PC-9 (cell line): ENCODE measurements around the gene NVL. TPM values are rescaled to one million over a fixed set of nuclear protein-coding genes. Genes with fewer than 3 reads are reported as not detected.

ENCODE experiments used
- BruUV-seq: library from RNA; stranded (reverse); fragments of 400-500 nt; replicated peaks from 2 replicates; lab custom pipeline; 2021; lab: Mats Ljungman, UMichigan
- CTCF ChIA-PET: fragments of 300-600 bp; sonication (Branson Sonifier 250); formaldehyde crosslinking; loops from one replicate; lab custom pipeline; 2022; ENCODE audit warnings: antibody characterized with exemption; lab: Charles Lee
- POLR2A ChIA-PET: fragments of 300-600 bp; sonication (Branson Sonifier 250); formaldehyde crosslinking; loops from one replicate; lab custom pipeline; 2022; ENCODE audit warnings: antibody characterized with exemption; ENCODE audit not compliant: unreplicated experiment; lab: Charles Lee
- DNase-seq, 2 experiments: peaks; one replicate each; pipeline versions ENCODE4 v3.0.0 to v3.0.0-alpha.2; 2015 to 2022; ENCODE audit warnings: mixed read lengths in 1 of 2
- H2AFZ ChIP-seq: fragments of 200-600 bp; sonication (generic); 2 replicates; pipeline ENCODE4 v1.8.1; 2017; ENCODE audit warnings: antibody characterized with exemption
- H3F3A ChIP-seq: fragments of 200-600 bp; sonication (generic); 2 replicates; pipeline ENCODE4 v1.8.1; 2017; ENCODE audit warnings: antibody characterized with exemption, mild to moderate bottlenecking, low read depth; ENCODE audit not compliant: insufficient read depth
- H3K27ac ChIP-seq: fragments of 200-600 bp; sonication (generic); 2 replicates; pipeline ENCODE4 v1.6.1; 2016; ENCODE audit warnings: mixed run types
- H3K27me3 ChIP-seq: fragments of 200-600 bp; sonication (generic); 2 replicates; pipeline ENCODE4 v1.6.1; 2016; ENCODE audit warnings: low read depth, mixed run types; ENCODE audit not compliant: insufficient read depth
- H3K36me3 ChIP-seq: fragments of 200-600 bp; sonication (generic); 2 replicates; pipeline ENCODE4 v1.6.1; 2016; ENCODE audit warnings: low read depth, mixed run types
- H3K4me1 ChIP-seq: fragments of 200-600 bp; sonication (generic); replicated peaks from 2 replicates; pipeline ENCODE4 v1.6.1; 2016; ENCODE audit warnings: mixed run types; ENCODE audit not compliant: insufficient read depth
- H3K4me2 ChIP-seq: fragments of 200-600 bp; sonication (generic); 2 replicates; pipeline ENCODE4 v1.6.1; 2017; ENCODE audit warnings: mixed run types
- H3K4me3 ChIP-seq: fragments of 200-600 bp; sonication (generic); 2 replicates; pipeline ENCODE4 v1.6.1; 2016; ENCODE audit warnings: mixed run types
- H3K79me2 ChIP-seq: fragments of 200-600 bp; sonication (generic); 2 replicates; pipeline ENCODE4 v1.6.1; 2017; ENCODE audit warnings: low read depth, mixed run types
- H3K9me2 ChIP-seq: fragments of 200-600 bp; sonication (generic); 2 replicates; pipeline ENCODE4 v1.8.1; 2017; ENCODE audit warnings: mild to moderate bottlenecking; ENCODE audit not compliant: insufficient read depth
- H3K9me3 ChIP-seq: fragments of 200-600 bp; sonication (generic); 2 replicates; pipeline ENCODE4 v1.8.1; 2016; ENCODE audit warnings: low read depth; ENCODE audit not compliant: insufficient read depth
- H4K20me1 ChIP-seq: fragments of 200-600 bp; sonication (generic); 2 replicates; pipeline ENCODE4 v1.8.1; 2017; ENCODE audit not compliant: insufficient read depth
- EZH2 ChIP-seq: fragments of 200-600 bp; sonication (generic); IDR thresholded peaks from 2 replicates; pipeline ENCODE4 v1.8.0; 2017; ENCODE audit warnings: antibody characterized with exemption, low read depth
- intact Hi-C: fragments of 100-400 bp; cut with micrococcal nuclease; formaldehyde crosslinking; loops from one replicate; pipeline ENCODE4 v1.10.0; 2022; ENCODE audit not compliant: unreplicated experiment
- total RNA-seq: library from RNA; stranded (reverse); gene quantifications from 2 replicates; pipeline ENCODE4 v1.2.3, GENCODE V29; 2021
- TF ChIP-seq, protein P1 (sequence below): fragments of 200-600 bp; sonication (generic); conservative IDR thresholded peaks from 2 replicates; pipeline ENCODE4 v1.6.1; 2017; ENCODE audit warnings: mixed run types, antibody characterized with exemption, mild to moderate bottlenecking, moderate library complexity

Gene NVL
- total RNA-seq, 1 experiment from 2014 or later, result 36.1 TPM

DNA sequence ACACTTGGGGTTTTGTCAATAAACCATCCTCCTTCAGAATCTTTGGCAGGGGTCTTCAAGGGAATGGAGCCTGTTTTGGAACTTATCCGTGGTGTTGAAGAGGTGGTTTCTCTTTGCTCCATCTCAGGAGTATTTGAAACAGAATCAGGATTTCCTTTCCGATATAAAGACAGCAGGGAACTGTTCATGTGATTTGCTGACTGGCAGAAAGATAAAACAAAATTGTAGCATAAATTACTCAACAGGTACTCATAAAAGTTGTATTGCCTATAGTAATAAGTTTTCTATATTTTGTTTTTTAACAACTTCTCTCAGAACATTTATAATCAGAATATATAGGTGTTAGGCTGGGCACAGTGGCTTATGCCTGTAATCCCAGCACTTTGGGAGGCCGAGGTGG, 21.9 kb downstream of the NVL start:
- no peak for TF ChIP-seq EZH2
- TF ChIP-seq, protein P1, sequence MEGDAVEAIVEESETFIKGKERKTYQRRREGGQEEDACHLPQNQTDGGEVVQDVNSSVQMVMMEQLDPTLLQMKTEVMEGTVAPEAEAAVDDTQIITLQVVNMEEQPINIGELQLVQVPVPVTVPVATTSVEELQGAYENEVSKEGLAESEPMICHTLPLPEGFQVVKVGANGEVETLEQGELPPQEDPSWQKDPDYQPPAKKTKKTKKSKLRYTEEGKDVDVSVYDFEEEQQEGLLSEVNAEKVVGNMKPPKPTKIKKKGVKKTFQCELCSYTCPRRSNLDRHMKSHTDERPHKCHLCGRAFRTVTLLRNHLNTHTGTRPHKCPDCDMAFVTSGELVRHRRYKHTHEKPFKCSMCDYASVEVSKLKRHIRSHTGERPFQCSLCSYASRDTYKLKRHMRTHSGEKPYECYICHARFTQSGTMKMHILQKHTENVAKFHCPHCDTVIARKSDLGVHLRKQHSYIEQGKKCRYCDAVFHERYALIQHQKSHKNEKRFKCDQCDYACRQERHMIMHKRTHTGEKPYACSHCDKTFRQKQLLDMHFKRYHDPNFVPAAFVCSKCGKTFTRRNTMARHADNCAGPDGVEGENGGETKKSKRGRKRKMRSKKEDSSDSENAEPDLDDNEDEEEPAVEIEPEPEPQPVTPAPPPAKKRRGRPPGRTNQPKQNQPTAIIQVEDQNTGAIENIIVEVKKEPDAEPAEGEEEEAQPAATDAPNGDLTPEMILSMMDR, result no peak
- ChIA-PET POLR2A (no interaction called here), CTCF (interaction anchor here (0.6 kb wide), 1 partner anchor 257 kb away, joined by 9 read pairs; no protein-coding TSS in a partner anchor)
- Histone ChIP-seq H3K9me2 (no peaks in the 10 kb centered on the region), H3K36me3 (peaks cover 31% of the 10 kb centered on the region), H3K4me1 (peaks cover 16% of the 10 kb centered on the region), H3K4me3 (no peak overlapping the region), H3K4me2 (no peak overlapping the region), H3K9me3 (no peaks in the 10 kb centered on the region; the same call in 1 of the 2 replicates), H3K79me2 (no peaks in the 10 kb centered on the region; the same call in 1 of the 2 replicates), H3F3A (peaks cover 29% of the 10 kb centered on the region; the same call in 1 of the 2 replicates), H2AFZ (no peak overlapping the region), H4K20me1 (no peaks in the 10 kb centered on the region), H3K27me3 (no peaks in the 10 kb centered on the region), H3K27ac (no peak overlapping the region)
- no peak for DNase-seq
- no TSS peak for BruUV-seq
- intact Hi-C loops, result no loop called here

DNA sequence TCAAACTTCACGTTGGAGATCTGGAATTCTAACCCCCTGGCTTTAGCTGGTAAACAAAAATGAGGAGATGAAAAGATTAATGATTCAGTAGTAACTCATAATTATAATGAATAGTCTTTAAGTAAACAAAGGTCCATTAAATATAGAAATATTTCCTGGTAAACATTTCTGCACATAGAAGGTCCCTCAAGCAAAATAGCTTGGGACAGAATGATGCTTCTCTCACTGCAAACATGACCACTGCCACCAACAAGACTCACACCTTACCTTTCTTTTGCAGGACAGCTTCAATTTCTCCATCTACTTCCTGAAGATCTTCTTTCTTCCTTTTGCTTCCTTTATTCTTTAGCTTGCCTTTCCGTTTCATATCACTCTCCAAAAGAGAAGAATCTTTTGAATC, 25.2 kb downstream of the NVL start:
- no peaks in the 10 kb centered on the region for H3K9me2 ChIP-seq
- peaks cover 44% of the 10 kb centered on the region; the same call in 1 of the 2 replicates for H3F3A ChIP-seq
- no peaks in the 10 kb centered on the region for H3K9me3 ChIP-seq
- ChIA-PET POLR2A (interaction anchor here (0.7 kb wide), 1 partner anchor 71 kb away, joined by 8 read pairs; no protein-coding TSS in a partner anchor), CTCF (no interaction called here)
- no peaks in the 10 kb centered on the region; the same call in 1 of the 2 replicates for H3K79me2 ChIP-seq
- no peaks in the 10 kb centered on the region for H3K27me3 ChIP-seq
- intact Hi-C loops, result no loop called here
- peaks cover 44% of the 10 kb centered on the region for H3K36me3 ChIP-seq
- H3K4me1 ChIP-seq, result peaks cover 30% of the 10 kb centered on the region
- TF ChIP-seq, protein P1, result no peak
- no peak for TF ChIP-seq EZH2
- no TSS peak for BruUV-seq
- H2AFZ ChIP-seq, result no peak overlapping the region
- H4K20me1 ChIP-seq, result no peaks in the 10 kb centered on the region; the same call in 1 of the 2 replicates
- H3K4me2 ChIP-seq, result 0 out of 2 replicates have a peak overlapping the region, but pooled peaks have one; percentile 8
- DNase-seq, result peak in 1 of 2 experiments; percentile 63
- no peak overlapping the region for H3K4me3 ChIP-seq
- H3K27ac ChIP-seq, result peak overlapping the region; percentile 33; the same call in 1 of the 2 replicates

DNA sequence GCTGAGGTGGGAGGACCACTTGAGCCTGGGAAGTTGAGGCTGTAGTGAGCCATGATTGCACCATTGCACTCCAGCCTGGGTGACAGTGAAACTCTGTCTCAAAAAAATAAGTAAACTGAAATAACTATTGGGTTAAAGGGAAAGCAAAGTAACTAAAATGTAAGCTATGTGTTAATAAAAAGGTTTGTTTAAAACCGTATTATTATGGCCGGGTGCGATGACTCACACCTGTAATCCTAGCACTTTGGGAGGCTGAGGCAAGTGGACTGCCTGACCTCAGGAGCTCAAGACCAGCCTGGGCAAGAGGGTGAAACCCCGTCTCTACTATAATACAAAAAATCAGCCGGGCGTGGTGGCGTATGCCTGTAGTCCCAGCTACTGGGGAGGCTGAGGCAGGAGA, 27.0 kb downstream of the NVL start:
- no peak overlapping the region for H3K27ac ChIP-seq

More for the DNA sequence above, 27.0 kb downstream of the NVL start:
- Histone ChIP-seq H3K4me1 (peaks cover 30% of the 10 kb centered on the region), H3K9me3 (no peaks in the 10 kb centered on the region), H3K9me2 (no peaks in the 10 kb centered on the region), H3K79me2 (no peaks in the 10 kb centered on the region; the same call in 1 of the 2 replicates), H3F3A (peaks cover 45% of the 10 kb centered on the region; the same call in 1 of the 2 replicates), H3K4me3 (no peak overlapping the region), H2AFZ (no peak overlapping the region), H3K27me3 (no peaks in the 10 kb centered on the region), H3K36me3 (peaks cover 50% of the 10 kb centered on the region), H3K4me2 (no peak overlapping the region), H4K20me1 (no peaks in the 10 kb centered on the region; the same call in 1 of the 2 replicates)
- no peak for DNase-seq
- CTCF ChIA-PET, result no interaction called here
- intact Hi-C loops, result no loop called here
- POLR2A ChIA-PET, result no interaction called here
- TF ChIP-seq, protein P1, result no peak
- TF ChIP-seq EZH2, result no peak
- BruUV-seq, result no TSS peak
